Heart right ventricle (tissue), 16 donors: ENCODE measurements around the gene REXO1. TPM values are rescaled to one million over a fixed set of nuclear protein-coding genes. Genes with fewer than 3 reads are reported as not detected.

Source experiments
- ATAC-seq, 8 donors: fragments of 200-7000 bp; cut with Tn5 transposase; one replicate each; pipeline ENCODE4 v1.9.1; 2020; ENCODE audit warnings: mild to moderate bottlenecking in 8 of 8, moderate library complexity in 8 of 8, moderate number of reproducible peaks in 1 of 8
- DNase-seq, 2 donors: peaks; one replicate each; pipeline ENCODE4 v3.0.0-alpha.2; 2020
- H3K27ac ChIP-seq, 10 donors: fragments of 200-600 bp; sonication (generic) in 2 of 10; one replicate each; pipeline versions ENCODE4 v1.5.0 to v1.8.0; 2020 to 2022; ENCODE audit warnings: mild to moderate bottlenecking in 3 of 10
- H3K27me3 ChIP-seq, 7 donors: fragments of 200-600 bp; one replicate each; pipeline ENCODE4 v1.8.0; 2021 to 2022; ENCODE audit warnings: mild to moderate bottlenecking in 2 of 7
- H3K36me3 ChIP-seq, 9 donors: fragments of 200-600 bp; sonication (generic) in 1 of 9; one replicate each; pipeline versions ENCODE4 v1.5.0 to v1.8.0; 2020 to 2022; ENCODE audit warnings: mild to moderate bottlenecking in 2 of 9
- H3K4me1 ChIP-seq, 9 donors: fragments of 200-600 bp; sonication (generic) in 1 of 9; one replicate each; pipeline versions ENCODE4 v1.5.0 to v1.8.0; 2020 to 2022; ENCODE audit warnings: mild to moderate bottlenecking in 4 of 9
- H3K4me3 ChIP-seq, 10 donors: fragments of 200-600 bp; sonication (generic) in 2 of 10; one replicate each; pipeline versions ENCODE4 v1.5.0 to v1.8.0; 2020 to 2022; ENCODE audit warnings: mild to moderate bottlenecking in 7 of 10, moderate library complexity in 2 of 10
- H3K9me3 ChIP-seq, 11 donors: fragments of 200-600 bp in 10 of 11; sonication (generic) in 2 of 11; one replicate each; pipeline versions ENCODE4 v1.5.0 to v1.8.0; 2013 to 2022; ENCODE audit warnings: mild to moderate bottlenecking in 2 of 11, control low read depth in 1 of 11, moderate library complexity in 1 of 11
- whole genome bisulfite sequencing, 2 donors: extraction: QIAGEN DNeasy Blood & Tissue Kit; methylation state at CpG; one replicate each; pipeline ENCODE4 v1.1.7; 2013; ENCODE audit warnings: inconsistent platforms in 1 of 2; 5-methylcytosine and 5-hydroxymethylcytosine counted together
- intact Hi-C, 10 donors: fragments of 100-400 bp; cut with DNase I; formaldehyde crosslinking; loops; one replicate each; pipeline versions ENCODE4 v1.11.1 to v1.14.2; 2022
- polyA plus RNA-seq, 2 donors: library from polyadenylated mRNA; stranded (reverse); fragments of 200-250 nt; gene quantifications; one replicate each; pipeline ENCODE4 v1.2.3, GENCODE V29; 2013
- total RNA-seq, 10 donors: library from RNA; stranded (reverse); fragmentation: NEBNext Ultra II Directional in 3 of 10; extraction: Animal tissue kit (Norgen Biotek cat#: 25700) in 3 of 10; gene quantifications; one replicate each; pipeline versions ENCODE4 v1.2.1 to v1.2.4, GENCODE V29; 2021 to 2023
- TF ChIP-seq, protein P1 (sequence below), 9 donors: fragments of 200-600 bp; sonication (generic) in 2 of 9; IDR thresholded peaks; one replicate each; pipeline versions ENCODE4 v1.5.0 to v1.8.0; 2021 to 2022; ENCODE audit warnings: antibody characterized with exemption in 9 of 9, mild to moderate bottlenecking in 5 of 9, moderate library complexity in 1 of 9
- donor health status: Arrhythmogenic right ventricular cardiomyopathy.
- donor health status: ischemic (EF 13 %, LVEDD 7.1; RV severe dilation, severe dysfunction).
- donor health status: healthy with polysubstance abuse.
- donor health status: DM: no; HTN: yes; CAD: no.
- donor health status: DM: no; HTN: no; CAD: no.
- donor health status: ischemic (EF 25% LVEDD 6.9; RV normal size, moderate dysfunction).
- donor health status: ischemic (EF 25% LVEDD 5.7; RV mildly dilated, moderate dysfunction).
- donor health status: healthy.
- donor health status: DM: yes; HTN: yes; CAD: no.
- donor health status: Ischemic cardiomyopathy.
- donor health status: ischemic (EF 35%, LVEDD 5.7; RV mildly dilated, moderate dysfunction).
- donor health status: nonischemic (EF 11% LVEDD 7.7; RV severe dilation, severe dysfunction).
- donor health status: DM: yes; HTN: yes; CAD: no.
- donor health status: PGD.
- donor health status: ischemic (EF 29% LVEDD 5.4; RV normal size, mild dysfunction).
- donor health status: nonischemic (EF 23%, LVEDD 6.1; RV moderate dilation, normal function).

The REXO1 gene
- total and polyA plus RNA-seq, 12 donors: 13.1 to 20.6 (median 16.5) TPM

DNA sequence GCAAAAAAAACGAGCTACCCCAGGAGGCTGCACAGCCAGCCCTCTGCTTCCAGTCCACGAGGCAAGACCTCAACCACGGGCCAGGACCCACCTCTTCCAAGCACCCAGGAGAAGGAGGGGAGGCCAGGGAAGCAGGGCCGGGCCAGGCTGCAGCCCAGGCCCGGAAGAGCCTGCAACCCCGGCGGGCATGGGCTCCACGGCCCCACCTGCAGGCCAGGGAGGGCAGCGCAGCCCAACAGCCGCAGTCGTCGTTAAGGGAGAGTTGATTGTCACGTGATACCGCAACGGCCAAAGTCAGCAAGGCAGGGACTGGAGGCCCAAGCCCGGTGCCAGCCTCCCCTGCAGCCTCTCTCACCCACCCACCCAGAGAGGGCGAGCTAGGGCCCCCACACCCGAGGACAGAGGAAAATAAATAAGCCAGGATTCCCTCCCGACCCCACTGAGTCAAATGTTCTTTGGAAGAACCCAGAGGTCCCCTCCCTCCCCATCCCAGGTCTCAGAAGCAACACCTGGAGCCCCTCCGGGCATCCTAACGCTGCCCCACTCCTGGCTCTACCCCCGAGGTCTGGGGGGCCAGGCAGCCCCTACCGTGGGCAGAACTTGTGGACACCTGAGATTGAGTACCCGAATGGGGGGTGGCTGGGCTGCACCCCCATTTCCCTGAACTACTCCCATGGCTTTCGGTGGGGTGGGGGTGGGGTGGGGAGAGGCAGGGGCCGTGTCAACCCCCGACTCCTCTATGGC, 5.2 kb upstream of the REXO1 start:
- Histone ChIP-seq H3K27me3 (no peaks in the 10 kb centered on the region), H3K9me3 (no peaks in the 10 kb centered on the region), H3K4me1 (peaks cover 21 to 74% (median 51%) of the 10 kb centered on the region in 9 donors), H3K27ac (peak overlapping the region in 6 of 10 donors; percentile 25 to 96 (median 88)), H3K36me3 (peaks cover 0 to 6% (median 0%) of the 10 kb centered on the region in 9 donors), H3K4me3 (no peak overlapping the region)
- ATAC-seq (peak in 4 of 8 donors; percentile 4 to 13 (median 6)), DNase-seq (peak; percentile 72 to 83)
- intact Hi-C loops: no loop called here
- WGBS, 2 donors: 39 to 40% methylated on average over 27 of the region's 27 CpGs
- TF ChIP-seq, protein P1, sequence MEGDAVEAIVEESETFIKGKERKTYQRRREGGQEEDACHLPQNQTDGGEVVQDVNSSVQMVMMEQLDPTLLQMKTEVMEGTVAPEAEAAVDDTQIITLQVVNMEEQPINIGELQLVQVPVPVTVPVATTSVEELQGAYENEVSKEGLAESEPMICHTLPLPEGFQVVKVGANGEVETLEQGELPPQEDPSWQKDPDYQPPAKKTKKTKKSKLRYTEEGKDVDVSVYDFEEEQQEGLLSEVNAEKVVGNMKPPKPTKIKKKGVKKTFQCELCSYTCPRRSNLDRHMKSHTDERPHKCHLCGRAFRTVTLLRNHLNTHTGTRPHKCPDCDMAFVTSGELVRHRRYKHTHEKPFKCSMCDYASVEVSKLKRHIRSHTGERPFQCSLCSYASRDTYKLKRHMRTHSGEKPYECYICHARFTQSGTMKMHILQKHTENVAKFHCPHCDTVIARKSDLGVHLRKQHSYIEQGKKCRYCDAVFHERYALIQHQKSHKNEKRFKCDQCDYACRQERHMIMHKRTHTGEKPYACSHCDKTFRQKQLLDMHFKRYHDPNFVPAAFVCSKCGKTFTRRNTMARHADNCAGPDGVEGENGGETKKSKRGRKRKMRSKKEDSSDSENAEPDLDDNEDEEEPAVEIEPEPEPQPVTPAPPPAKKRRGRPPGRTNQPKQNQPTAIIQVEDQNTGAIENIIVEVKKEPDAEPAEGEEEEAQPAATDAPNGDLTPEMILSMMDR (IDR thresholded peaks at IDR 0.05): peak; percentile 72 to 95 (median 87)

DNA sequence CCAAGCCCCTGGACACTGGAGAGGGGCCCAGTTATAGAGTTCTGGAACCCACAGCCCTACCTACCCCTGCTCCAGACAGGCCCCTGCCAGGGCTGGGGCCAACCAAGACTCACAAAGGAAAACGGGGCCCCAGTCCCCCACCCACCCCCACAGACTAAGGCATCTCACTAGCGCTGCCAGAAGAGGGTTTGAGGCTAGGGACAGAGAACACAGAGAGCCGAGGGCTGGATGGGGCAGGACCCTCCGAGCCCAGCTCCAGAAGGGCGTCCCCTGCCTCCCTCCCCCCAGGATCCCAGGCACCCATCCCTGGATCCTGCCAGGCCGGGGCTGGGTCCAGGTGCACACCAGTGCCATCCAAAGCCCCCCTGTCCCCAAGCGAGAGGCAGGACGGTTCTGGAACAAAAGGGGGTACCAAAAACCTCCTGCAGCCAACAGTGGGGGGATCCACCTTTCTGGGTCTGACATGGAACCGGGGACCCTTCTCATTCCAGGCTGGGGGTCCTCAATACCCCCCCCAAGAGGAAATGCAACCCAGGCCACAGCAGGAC, 4.4 kb upstream of the REXO1 start:
- peaks cover 21 to 68% (median 44%) of the 10 kb centered on the region in 9 donors for H3K4me1 ChIP-seq
- DNase-seq (no peak), ATAC-seq (no peak)
- no peaks in the 10 kb centered on the region for H3K27me3 ChIP-seq
- intact Hi-C loops: no loop called here
- H3K4me3 ChIP-seq: no peak overlapping the region
- H3K36me3 ChIP-seq: peaks cover 0 to 6% (median 0%) of the 10 kb centered on the region in 9 donors
- no peaks in the 10 kb centered on the region for H3K9me3 ChIP-seq
- peak overlapping the region in 1 of 10 donors; percentile 2 for H3K27ac ChIP-seq
- 76% methylated on average over 9 of the region's 9 CpGs for WGBS, 2 donors
- TF ChIP-seq, protein P1 (IDR thresholded peaks at IDR 0.05): no peak

- H3K27ac ChIP-seq: peak overlapping the region in 2 of 10 donors; percentile 2 to 15
- DNase-seq (no peak), ATAC-seq (no peak)
- H3K36me3 ChIP-seq: peaks cover 0 to 6% (median 0%) of the 10 kb centered on the region in 9 donors
- intact Hi-C loops: no loop called here
- TF ChIP-seq, protein P1 (IDR thresholded peaks at IDR 0.05): no peak
- H3K4me1 ChIP-seq: peaks cover 22 to 68% (median 44%) of the 10 kb centered on the region in 9 donors
- 15 to 38% methylated on average over 65 to 66 of the region's 66 CpGs for WGBS, 2 donors
- peak overlapping the region in 1 of 10 donors; percentile 11 for H3K4me3 ChIP-seq
- no peaks in the 10 kb centered on the region for H3K27me3 ChIP-seq
- no peaks in the 10 kb centered on the region for H3K9me3 ChIP-seq
These were observed 3.6 kb upstream of the REXO1 start for GRCh38 chr19:1851654-1852580.
